Breast epithelium (tissue), 4 donors: ENCODE data around the gene ATP5IF1. TPM values are rescaled to one million over a fixed set of nuclear protein-coding genes. Genes with fewer than 3 reads are reported as not detected.

Experiments
- DNase-seq, 2 donors: peaks; one replicate each; pipeline ENCODE4 v3.0.0-alpha.2; 2019; ENCODE audit warnings: low spot score in 2 of 2
- H3K27ac ChIP-seq, 2 donors: fragments of 200-600 bp; sonication (generic) in 1 of 2; one replicate each; pipeline ENCODE4 v1.5.1; 2016 to 2019; ENCODE audit warnings: mild to moderate bottlenecking in 1 of 2
- H3K27me3 ChIP-seq, 2 donors: fragments of 200-600 bp; sonication (generic) in 1 of 2; one replicate each; pipeline versions ENCODE4 v1.5.1 to v1.6.0; 2017 to 2019; ENCODE audit warnings: control low read depth in 1 of 2, mild to moderate bottlenecking in 1 of 2
- H3K36me3 ChIP-seq: fragments of 200-600 bp; one replicate; pipeline ENCODE4 v1.5.1; 2019
- H3K4me1 ChIP-seq, 2 donors: fragments of 200-600 bp; sonication (generic); one replicate each; pipeline ENCODE4 v1.5.1; 2016 to 2019; ENCODE audit warnings: control low read depth in 1 of 2
- H3K4me3 ChIP-seq, 3 donors: fragments of 200-600 bp; sonication (generic); 1 replicate in 2 of 3; 2 replicates in 1 of 3; pipeline ENCODE4 v1.5.1; 2016 to 2019; ENCODE audit warnings: mild to moderate bottlenecking in 3 of 3, moderate library complexity in 2 of 3
- H3K9me3 ChIP-seq, 2 donors: fragments of 200-600 bp; sonication (generic) in 1 of 2; one replicate each; pipeline ENCODE4 v1.5.1; 2016 to 2019; ENCODE audit warnings: control low read depth in 1 of 2
- POLR2A ChIP-seq: fragments of 450-650 bp; IDR thresholded peaks from one replicate; pipeline ENCODE4 v1.6.1; 2016; ENCODE audit warnings: antibody characterized with exemption, mild to moderate bottlenecking, moderate library complexity
- POLR2AphosphoS5 ChIP-seq, 3 donors: sonication (generic); formaldehyde crosslinking; IDR thresholded peaks; one replicate each; pipeline ENCODE4 v1.6.1; 2017; ENCODE audit warnings: antibody characterized with exemption in 3 of 3
- intact Hi-C: fragments of 100-400 bp; cut with DNase I; formaldehyde crosslinking; loops from one replicate; pipeline ENCODE4 v1.15.1; 2023; ENCODE audit warnings: low total_unique reads
- total RNA-seq, 3 donors: library from RNA; depleted of rRNA; stranded (reverse); fragments of >200 nt; gene quantifications; one replicate each; pipeline ENCODE4 v1.1.0, GENCODE V29; 2016
- TF ChIP-seq, protein P1 (sequence below), 3 donors: fragments of 450-650 bp; IDR thresholded peaks; one replicate each; pipeline ENCODE4 v1.5.1; 2016 to 2017; ENCODE audit warnings: antibody characterized with exemption in 3 of 3, mild to moderate bottlenecking in 3 of 3, moderate library complexity in 3 of 3

ATP5IF1 gene
- total RNA-seq, 3 donors from 2014 or later = 137 to 147 (median 138) TPM

- no peaks in the 10 kb centered on the region for H3K4me1 ChIP-seq
- no peak overlapping the region for H3K4me3 ChIP-seq
- no peaks in the 10 kb centered on the region for H3K36me3 ChIP-seq
- no peak overlapping the region for H3K27ac ChIP-seq
- TF ChIP-seq, protein P1, sequence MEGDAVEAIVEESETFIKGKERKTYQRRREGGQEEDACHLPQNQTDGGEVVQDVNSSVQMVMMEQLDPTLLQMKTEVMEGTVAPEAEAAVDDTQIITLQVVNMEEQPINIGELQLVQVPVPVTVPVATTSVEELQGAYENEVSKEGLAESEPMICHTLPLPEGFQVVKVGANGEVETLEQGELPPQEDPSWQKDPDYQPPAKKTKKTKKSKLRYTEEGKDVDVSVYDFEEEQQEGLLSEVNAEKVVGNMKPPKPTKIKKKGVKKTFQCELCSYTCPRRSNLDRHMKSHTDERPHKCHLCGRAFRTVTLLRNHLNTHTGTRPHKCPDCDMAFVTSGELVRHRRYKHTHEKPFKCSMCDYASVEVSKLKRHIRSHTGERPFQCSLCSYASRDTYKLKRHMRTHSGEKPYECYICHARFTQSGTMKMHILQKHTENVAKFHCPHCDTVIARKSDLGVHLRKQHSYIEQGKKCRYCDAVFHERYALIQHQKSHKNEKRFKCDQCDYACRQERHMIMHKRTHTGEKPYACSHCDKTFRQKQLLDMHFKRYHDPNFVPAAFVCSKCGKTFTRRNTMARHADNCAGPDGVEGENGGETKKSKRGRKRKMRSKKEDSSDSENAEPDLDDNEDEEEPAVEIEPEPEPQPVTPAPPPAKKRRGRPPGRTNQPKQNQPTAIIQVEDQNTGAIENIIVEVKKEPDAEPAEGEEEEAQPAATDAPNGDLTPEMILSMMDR (IDR thresholded peaks at IDR 0.05) = no peak
- no peak for TF ChIP-seq POLR2A
- TF ChIP-seq POLR2AphosphoS5 (IDR thresholded peaks at IDR 0.05) = no peak
- no peaks in the 10 kb centered on the region for H3K27me3 ChIP-seq
- intact Hi-C loops = no loop called here
- DNase-seq = no peak
- no peaks in the 10 kb centered on the region for H3K9me3 ChIP-seq
Measured at GRCh38 chr1:28194326-28195035, 41.4 kb upstream of the ATP5IF1 start.

GRCh38 chr1:28195780-28196179 is 40.1 kb upstream of the ATP5IF1 start:
- no peaks in the 10 kb centered on the region for H3K4me1 ChIP-seq
- H3K27me3 ChIP-seq = no peaks in the 10 kb centered on the region
- H3K36me3 ChIP-seq = no peaks in the 10 kb centered on the region
- intact Hi-C loops = no loop called here
- H3K4me3 ChIP-seq = no peak overlapping the region
- no peak overlapping the region for H3K27ac ChIP-seq
- TF ChIP-seq POLR2AphosphoS5 (IDR thresholded peaks at IDR 0.05) (no peak), POLR2A (no peak)
- TF ChIP-seq, protein P1 (IDR thresholded peaks at IDR 0.05) = no peak
- no peaks in the 10 kb centered on the region for H3K9me3 ChIP-seq
- no peak for DNase-seq

DNA sequence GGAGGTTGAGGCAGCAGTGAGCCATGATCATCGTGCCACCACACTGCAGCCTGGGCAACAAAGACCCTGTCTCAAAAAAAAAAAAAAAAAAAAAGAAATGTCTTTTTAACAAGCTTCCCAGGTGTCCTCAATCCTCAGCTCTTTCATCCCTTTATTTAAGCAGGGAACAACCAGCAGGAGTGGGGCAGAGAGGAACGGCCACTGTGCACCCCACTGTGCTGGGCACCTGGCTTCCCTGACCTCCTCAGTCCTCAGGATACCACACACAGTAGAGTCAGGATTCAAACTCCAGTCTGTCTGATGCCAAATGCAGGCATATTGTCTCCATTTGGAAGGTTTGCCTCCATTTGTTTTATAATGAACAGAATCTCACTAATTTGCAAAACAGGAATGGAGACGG is 39.6 kb upstream of the ATP5IF1 start:
- DNase-seq = no peak
- Histone ChIP-seq H3K27ac (peak overlapping the region; percentile 32 to 37), H3K4me1 (no peaks in the 10 kb centered on the region), H3K27me3 (no peaks in the 10 kb centered on the region), H3K4me3 (no peak overlapping the region), H3K9me3 (no peaks in the 10 kb centered on the region), H3K36me3 (no peaks in the 10 kb centered on the region)
- intact Hi-C loops = no loop called here
- TF ChIP-seq, protein P1 (IDR thresholded peaks at IDR 0.05) = no peak
- TF ChIP-seq POLR2A = no peak

DNA sequence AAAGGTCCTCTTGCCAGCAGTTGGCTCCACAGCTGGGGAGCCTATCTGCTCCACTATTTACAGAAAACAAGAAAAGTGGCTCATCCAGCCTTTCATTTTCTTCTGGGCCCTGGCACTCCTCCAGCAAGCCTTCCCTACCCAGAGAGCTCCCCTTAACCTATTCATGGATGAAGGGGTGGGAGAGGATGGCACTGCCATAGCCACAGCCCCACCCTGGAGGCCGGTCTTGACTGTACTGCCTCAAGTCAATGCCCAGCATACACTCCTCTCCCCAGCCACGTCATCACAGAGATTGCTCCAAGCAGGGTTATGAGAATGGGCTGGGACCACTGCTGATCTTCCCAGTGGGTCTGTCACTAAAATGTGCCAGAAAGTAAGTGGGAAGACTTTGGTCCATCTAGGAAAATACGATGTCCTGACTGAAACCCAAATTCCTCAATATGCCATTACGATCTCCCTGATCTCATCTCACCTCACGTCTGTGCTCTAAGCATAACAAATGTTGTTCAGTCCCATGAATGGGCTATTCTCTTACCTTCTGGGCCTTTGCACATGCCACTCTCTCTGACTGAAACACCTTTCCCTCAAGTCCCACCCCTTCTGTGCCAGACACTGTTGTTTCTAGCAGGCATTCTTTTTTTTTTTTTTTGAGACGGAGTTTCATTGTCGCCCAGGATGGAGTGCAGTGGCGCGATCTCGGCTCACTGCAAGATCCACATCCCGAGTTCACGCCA is 38.1 kb upstream of the ATP5IF1 start:
- Histone ChIP-seq H3K4me3 (no peak overlapping the region), H3K9me3 (no peaks in the 10 kb centered on the region), H3K4me1 (no peaks in the 10 kb centered on the region), H3K27ac (peak overlapping the region; percentile 16 to 37), H3K27me3 (no peaks in the 10 kb centered on the region), H3K36me3 (no peaks in the 10 kb centered on the region)
- TF ChIP-seq POLR2A = no peak
- TF ChIP-seq, protein P1 (IDR thresholded peaks at IDR 0.05) = no peak
- no peak for TF ChIP-seq POLR2AphosphoS5 (IDR thresholded peaks at IDR 0.05)
- DNase-seq = no peak
- intact Hi-C loops = no loop called here
